GM18517 (cell line): Measurements from ENCODE around the gene RHBDL1.

Experiments
- ATAC-seq: cut with Tn5 transposase; IDR thresholded peaks from one replicate; pipeline ENCODE4 v1.9.1; 2021; ENCODE audit warnings: mild to moderate bottlenecking, moderate library complexity; ENCODE audit not compliant: unreplicated experiment

Gene RHBDL1

GRCh38 chr16:672371-672770, 3.1 kb upstream of the RHBDL1 start:
- ATAC-seq = no peak

- no peak for ATAC-seq
Observed at GRCh38 chr16:672851-673250, 2.6 kb upstream of the RHBDL1 start.

- no peak for ATAC-seq
Observed at GRCh38 chr16:673399-673991, 2.0 kb upstream of the RHBDL1 start.

GRCh38 chr16:674214-674881, 1.1 kb upstream of the RHBDL1 start:
- ATAC-seq = no peak

- no peak for ATAC-seq
Observed at GRCh38 chr16:675884-676564, 553 bp downstream of the RHBDL1 start.

GRCh38 chr16:676565-676902, 1.1 kb downstream of the RHBDL1 start:
- ATAC-seq = no peak

- no peak for ATAC-seq
Observed at GRCh38 chr16:676913-677312, 1.4 kb downstream of the RHBDL1 start.

- ATAC-seq = no peak
Observed at GRCh38 chr16:677316-678190, 2.1 kb downstream of the RHBDL1 start.

- no peak for ATAC-seq
Observed at GRCh38 chr16:678209-678857, 2.9 kb downstream of the RHBDL1 start.

GRCh38 chr16:678858-679813, 3.7 kb downstream of the RHBDL1 start:
- no peak for ATAC-seq

- peak; percentile 39 for ATAC-seq
Observed at GRCh38 chr16:679814-680624, 4.5 kb downstream of the RHBDL1 start, which contains the start of gene STUB1. Gene STUB1 (plus strand): TSS chr16:680410. CDS start chr16:680526, 116 bp downstream.

- ATAC-seq = no peak
Observed at GRCh38 chr16:680625-680945, 5.1 kb downstream of the RHBDL1 start.

GRCh38 chr16:680967-681745, 5.7 kb downstream of the RHBDL1 start:
- no peak for ATAC-seq

GRCh38 chr16:681746-682427, 6.4 kb downstream of the RHBDL1 start:
- ATAC-seq = no peak

GRCh38 chr16:682493-683395, 7.3 kb downstream of the RHBDL1 start:
- ATAC-seq = no peak

GRCh38 chr16:683396-684070, 8.1 kb downstream of the RHBDL1 start:
- ATAC-seq = no peak
